ENCODE measurements around the gene NAV2.

Gene NAV2

DNA sequence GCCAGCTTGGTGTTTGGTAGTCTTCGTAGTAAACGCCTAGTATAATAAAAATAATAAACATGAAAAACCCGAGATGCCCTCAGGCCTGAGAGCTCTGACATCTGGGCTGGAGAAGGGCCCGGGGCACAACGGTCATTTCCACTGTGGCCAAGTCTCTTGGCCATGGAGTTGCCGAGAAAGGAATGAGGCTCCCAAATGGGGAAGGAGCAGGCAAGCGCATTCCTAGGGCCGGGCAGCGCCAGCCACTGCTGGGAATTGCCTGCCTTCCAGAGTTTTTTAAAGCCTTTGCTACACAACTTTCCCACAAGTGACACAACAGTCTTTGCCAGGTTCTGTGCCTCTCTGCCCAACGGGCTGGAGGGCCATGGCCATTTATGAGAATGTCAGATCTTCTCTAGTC lies 103.4 kb downstream of the NAV2 start:
- no peak overlapping the region for H3K4me3 ChIP-seq (ENCODE audit: low read depth, low read length)

DNA sequence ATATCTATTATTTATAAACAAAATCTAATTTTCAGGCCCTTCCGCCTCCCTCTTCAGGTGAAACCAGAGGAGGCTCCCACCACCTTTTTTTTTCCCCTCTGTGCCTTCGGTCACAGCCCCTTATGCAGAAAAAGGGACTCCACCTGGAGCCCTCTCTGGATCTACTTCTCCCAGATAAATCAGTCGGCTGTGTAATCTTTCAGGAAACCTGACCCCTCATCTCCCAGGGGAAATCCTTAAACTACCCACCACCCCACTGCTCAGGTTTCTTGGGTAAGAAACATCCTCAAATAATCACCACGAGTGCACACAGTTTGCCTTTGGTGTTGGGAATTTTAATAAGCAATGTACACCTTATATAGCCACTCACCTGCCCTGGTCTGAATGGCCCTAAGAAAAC lies 104.2 kb downstream of the NAV2 start:
- no peak overlapping the region for H3K4me3 ChIP-seq (ENCODE audit: low read depth, low read length)
- no peak for DNase-seq (ENCODE audit: low read depth)
- TF ChIP-seq POLR2A (IDR thresholded peaks at IDR 0.05; ENCODE audit: extremely low read depth, insufficient read length) (no peak), MYC (IDR thresholded peaks at IDR 0.05; ENCODE audit: low read depth, low read length) (no peak)
- TF ChIP-seq, protein P1, sequence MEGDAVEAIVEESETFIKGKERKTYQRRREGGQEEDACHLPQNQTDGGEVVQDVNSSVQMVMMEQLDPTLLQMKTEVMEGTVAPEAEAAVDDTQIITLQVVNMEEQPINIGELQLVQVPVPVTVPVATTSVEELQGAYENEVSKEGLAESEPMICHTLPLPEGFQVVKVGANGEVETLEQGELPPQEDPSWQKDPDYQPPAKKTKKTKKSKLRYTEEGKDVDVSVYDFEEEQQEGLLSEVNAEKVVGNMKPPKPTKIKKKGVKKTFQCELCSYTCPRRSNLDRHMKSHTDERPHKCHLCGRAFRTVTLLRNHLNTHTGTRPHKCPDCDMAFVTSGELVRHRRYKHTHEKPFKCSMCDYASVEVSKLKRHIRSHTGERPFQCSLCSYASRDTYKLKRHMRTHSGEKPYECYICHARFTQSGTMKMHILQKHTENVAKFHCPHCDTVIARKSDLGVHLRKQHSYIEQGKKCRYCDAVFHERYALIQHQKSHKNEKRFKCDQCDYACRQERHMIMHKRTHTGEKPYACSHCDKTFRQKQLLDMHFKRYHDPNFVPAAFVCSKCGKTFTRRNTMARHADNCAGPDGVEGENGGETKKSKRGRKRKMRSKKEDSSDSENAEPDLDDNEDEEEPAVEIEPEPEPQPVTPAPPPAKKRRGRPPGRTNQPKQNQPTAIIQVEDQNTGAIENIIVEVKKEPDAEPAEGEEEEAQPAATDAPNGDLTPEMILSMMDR (IDR thresholded peaks at IDR 0.05; ENCODE audit: low read depth, low read length): no peak
- TF ChIP-seq, protein P2, sequence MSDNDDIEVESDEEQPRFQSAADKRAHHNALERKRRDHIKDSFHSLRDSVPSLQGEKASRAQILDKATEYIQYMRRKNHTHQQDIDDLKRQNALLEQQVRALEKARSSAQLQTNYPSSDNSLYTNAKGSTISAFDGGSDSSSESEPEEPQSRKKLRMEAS (IDR thresholded peaks at IDR 0.05; ENCODE audit: low read depth, low read length): no peak

More for the DNA sequence above, 103.4 kb downstream of the NAV2 start:
- DNase-seq (ENCODE audit: low read depth): no peak
- TF ChIP-seq POLR2A (IDR thresholded peaks at IDR 0.05; ENCODE audit: extremely low read depth, insufficient read length): no peak
- TF ChIP-seq, protein P1 (IDR thresholded peaks at IDR 0.05; ENCODE audit: low read depth, low read length): no peak
- TF ChIP-seq, protein P2 (IDR thresholded peaks at IDR 0.05; ENCODE audit: low read depth, low read length): no peak
- no peak for TF ChIP-seq MYC (IDR thresholded peaks at IDR 0.05; ENCODE audit: low read depth, low read length)

DNA sequence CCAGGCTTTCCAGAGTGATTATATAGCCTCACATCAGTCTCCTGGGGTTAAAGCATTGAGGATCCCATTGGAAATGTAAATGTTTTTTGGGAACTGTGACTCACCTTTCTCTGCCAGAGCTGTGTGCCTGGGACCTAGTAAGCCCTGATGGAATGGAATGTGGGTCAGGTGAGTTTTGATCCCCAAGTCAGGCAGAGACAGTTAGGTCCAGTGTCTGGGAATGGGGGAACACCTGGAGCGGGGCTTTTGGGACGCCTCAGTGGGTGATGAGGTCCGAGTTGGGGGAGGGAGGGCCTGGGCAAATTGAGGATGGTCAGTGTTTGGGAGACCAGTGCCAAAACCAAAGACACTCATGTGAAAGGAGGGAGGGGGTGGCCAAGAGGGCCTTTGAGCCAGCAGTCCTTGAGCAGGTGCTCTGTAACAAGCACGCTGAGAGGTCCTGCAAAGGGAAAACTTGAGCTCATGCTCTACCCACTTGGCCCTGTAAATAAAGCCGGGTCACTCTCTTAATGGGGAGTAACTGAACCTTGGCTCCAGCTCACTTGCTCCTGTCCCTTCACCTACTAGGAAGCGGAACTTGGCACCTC lies 104.7 kb downstream of the NAV2 start:
- TF ChIP-seq, protein P1 (IDR thresholded peaks at IDR 0.05; ENCODE audit: low read depth, low read length): no peak
- TF ChIP-seq MYC (IDR thresholded peaks at IDR 0.05; ENCODE audit: low read depth, low read length): no peak
- TF ChIP-seq POLR2A (IDR thresholded peaks at IDR 0.05; ENCODE audit: extremely low read depth, insufficient read length): no peak
- TF ChIP-seq, protein P2 (IDR thresholded peaks at IDR 0.05; ENCODE audit: low read depth, low read length): no peak
- no peak overlapping the region for H3K4me3 ChIP-seq (ENCODE audit: low read depth, low read length)
- DNase-seq (ENCODE audit: low read depth): no peak

DNA sequence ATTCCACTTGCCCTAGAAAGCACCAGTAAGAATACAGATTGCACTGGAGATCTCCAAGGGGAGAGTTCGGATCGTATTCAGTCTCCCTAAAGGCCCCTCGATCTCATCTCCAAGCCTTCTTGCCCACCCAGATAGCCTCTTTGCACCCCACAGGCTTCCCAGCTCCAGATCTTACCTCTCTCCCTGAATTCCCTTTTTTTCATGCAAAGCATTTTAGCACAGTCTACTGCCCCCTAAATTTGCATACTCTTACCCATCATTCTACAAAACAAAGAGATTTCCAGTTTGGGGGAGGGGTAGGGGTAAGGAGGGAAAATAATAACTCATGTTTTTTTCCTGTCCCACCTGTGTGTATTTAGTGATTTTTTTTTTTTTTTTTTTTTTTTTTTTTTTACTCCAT lies 105.2 kb downstream of the NAV2 start:
- no peak overlapping the region for H3K4me3 ChIP-seq (ENCODE audit: low read depth, low read length)
- DNase-seq (ENCODE audit: low read depth): no peak
- TF ChIP-seq POLR2A (IDR thresholded peaks at IDR 0.05; ENCODE audit: extremely low read depth, insufficient read length): no peak
- TF ChIP-seq, protein P2 (IDR thresholded peaks at IDR 0.05; ENCODE audit: low read depth, low read length): no peak
- TF ChIP-seq, protein P1 (IDR thresholded peaks at IDR 0.05; ENCODE audit: low read depth, low read length): no peak
- TF ChIP-seq MYC (IDR thresholded peaks at IDR 0.05; ENCODE audit: low read depth, low read length): no peak

DNA sequence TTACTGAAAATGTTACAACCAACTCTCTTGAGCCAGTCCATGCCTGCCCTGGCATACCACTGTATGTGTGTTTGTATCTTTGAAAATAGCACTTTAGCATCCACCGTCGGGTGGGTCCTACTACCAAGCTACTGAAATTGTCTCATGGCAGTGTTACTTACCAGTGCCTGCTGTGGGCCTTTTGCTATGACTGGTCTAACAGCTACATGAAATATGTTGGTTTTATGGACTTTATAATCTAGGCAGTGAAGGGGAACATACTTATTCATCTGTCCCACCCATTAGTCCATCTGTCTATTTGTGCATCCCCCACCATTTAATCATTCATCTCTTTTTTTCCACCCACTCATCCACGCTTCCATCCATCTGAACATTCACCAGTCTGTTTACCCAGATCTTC lies 106.0 kb downstream of the NAV2 start:
- TF ChIP-seq MYC (IDR thresholded peaks at IDR 0.05; ENCODE audit: low read depth, low read length) (no peak), POLR2A (IDR thresholded peaks at IDR 0.05; ENCODE audit: extremely low read depth, insufficient read length) (no peak)
- TF ChIP-seq, protein P1 (IDR thresholded peaks at IDR 0.05; ENCODE audit: low read depth, low read length): no peak
- TF ChIP-seq, protein P2 (IDR thresholded peaks at IDR 0.05; ENCODE audit: low read depth, low read length): no peak
- H3K4me3 ChIP-seq (ENCODE audit: low read depth, low read length): no peak overlapping the region
- no peak for DNase-seq (ENCODE audit: low read depth)

All from NB4 (cell line).